Bladder microvascular endothelial cell (primary cell): ENCODE data around the gene CNTNAP3B. TPM values are rescaled to one million over a fixed set of nuclear protein-coding genes. Genes with fewer than 3 reads are reported as not detected.

Experiments used
- total RNA-seq: library from RNA; depleted of rRNA; stranded (reverse); fragments of >200 nt; gene quantifications from 2 replicates; pipeline ENCODE4 v1.2.3, GENCODE V29; 2014

CNTNAP3B gene
- total RNA-seq = 43.2 and 361 TPM in 2 replicates

DNA sequence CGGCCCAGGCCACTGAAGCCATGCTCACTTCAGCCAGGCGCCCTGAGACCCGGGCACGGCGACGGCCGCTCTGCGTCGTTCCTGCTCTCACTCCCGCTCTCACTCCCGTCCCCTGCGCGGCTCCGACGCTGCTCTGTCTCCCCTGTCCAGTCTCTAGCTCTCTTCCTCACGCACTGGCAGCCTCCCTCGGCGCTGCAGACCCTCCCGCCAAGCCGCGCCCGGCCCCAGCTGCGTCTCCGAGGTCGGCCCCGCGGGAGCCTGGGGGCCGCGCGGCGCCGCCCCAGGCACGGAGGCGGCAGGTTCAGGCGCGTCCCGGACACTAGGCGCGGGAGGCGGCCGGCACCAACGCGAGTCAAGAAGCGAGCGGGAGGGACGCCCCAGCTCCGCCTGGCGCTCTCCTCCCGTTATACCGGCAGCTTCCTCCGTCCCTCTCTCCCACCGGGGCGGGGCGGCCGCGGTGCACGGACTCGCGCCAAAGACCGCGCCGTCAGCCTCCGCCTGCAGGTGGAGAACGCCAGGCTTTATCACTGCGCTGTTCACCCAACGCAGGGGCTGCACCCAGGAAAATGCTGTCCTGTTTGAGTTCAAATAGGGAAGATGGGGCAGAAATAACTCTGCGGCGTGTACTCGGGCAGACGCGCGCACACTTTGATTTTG lies at the start of gene CNTNAP3B:
TSS of gene CNTNAP3B (minus strand) at position 354 of the 657 bp plus-strand sequence. CDS start at position 22, 332 bp downstream.

Other genes with a start within 250 kb of the CNTNAP3B start
- gene SPATA31A6, start 54.2 kb upstream of the CNTNAP3B start, total RNA-seq = not detected in 2 replicates